Stimulated activated CD4-positive, alpha-beta T cell treated with anti-CD3 and anti-CD28 coated beads, Interleukin-2, amount 100 ng/mL, for 4 hours (primary cell): ENCODE data around the gene CCK.
"Not testable (repeated sequence)": the region's sequence is repeated elsewhere in the genome, so short reads cannot be mapped to it uniquely, and the experiment has no call there.

ENCODE experiments used
- DNase-seq: peaks from one replicate; pipeline ENCODE4 v3.0.0-alpha.2; 2020; ENCODE audit warnings: low read depth

CCK gene, protein sequence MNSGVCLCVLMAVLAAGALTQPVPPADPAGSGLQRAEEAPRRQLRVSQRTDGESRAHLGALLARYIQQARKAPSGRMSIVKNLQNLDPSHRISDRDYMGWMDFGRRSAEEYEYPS

DNA sequence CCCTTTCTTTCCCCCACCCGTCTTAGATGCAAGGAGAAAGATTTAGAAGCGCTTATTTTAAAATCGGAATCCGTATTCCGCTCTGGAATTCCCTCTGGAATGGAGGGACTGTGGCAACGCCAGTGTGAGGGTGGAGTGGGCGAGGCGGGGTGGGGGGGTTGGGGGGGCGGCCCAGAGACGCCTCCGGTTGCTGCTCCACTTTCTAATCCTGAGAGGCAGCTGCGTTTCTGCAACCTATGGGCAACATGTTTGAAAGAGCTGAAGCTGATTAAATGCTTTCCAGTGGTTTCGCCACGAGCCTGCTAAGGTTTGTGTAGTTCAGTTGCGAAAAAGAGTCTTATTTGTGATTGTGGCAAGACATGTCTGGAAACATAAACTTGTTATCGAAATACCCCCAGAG, at the start of gene CCK:
Gene CCK (minus strand): TSS at position 101 of the 400 bp plus-strand sequence. CDS start 2,555 bp downstream, outside the sequence.
- no peak for DNase-seq

DNA sequence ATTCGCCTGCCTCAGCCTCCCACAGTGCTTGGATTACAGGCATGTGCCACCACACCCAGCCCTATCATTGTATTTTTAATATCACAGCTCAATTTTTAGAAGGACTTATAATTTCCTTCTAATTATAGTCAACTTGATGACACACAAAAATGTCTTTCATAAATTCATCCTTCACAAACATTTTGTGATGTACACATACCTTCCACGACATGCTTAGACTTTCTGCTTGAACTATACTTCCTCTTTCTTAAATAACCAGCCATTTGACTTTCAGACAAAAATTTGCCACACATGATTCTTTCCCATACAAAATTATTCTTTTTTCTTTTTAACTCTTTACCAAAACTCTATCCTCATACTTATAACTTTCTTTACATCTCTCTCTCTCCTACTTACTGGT, 48.4 kb upstream of the CCK start:
- DNase-seq: no peak

DNA sequence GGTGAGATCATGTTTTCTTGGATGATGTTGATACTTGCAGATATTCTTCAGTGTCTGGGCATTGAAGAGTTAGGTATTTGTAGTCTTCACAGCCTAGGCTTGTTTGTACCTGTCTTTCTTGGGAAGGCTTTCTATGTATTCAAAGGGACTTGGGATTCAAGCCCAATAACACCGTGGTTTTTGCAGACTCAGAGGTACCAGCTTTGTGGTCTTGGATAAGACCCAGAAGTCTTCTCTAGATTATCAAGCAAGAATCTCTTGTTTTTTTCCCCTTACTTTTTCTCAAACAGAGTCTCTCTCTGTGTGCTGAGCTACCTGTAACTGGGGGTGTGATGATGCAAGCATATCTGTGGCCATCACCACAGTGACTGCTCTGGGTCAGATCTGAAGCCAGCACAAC, 42.7 kb upstream of the CCK start:
- DNase-seq: no peak

DNA sequence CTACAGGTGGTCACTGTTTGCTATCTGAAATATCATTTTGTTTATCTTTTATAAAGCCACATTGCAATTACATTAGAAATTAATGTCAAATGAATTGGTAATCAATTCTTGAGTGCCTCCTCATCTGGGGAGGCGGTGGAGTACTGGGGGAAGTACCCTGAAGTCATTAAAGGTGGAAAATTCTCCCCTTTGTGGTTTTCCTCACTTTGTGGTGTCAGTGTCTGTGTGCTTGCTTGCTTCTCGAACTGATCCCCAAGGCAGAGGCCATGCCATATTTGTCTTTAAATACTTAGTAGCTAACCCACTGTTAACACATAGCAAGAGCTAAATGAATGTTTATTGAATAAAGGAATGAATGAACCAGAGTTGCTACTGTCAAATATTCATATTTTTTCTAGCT, 40.5 kb upstream of the CCK start:
- no peak for DNase-seq

DNA sequence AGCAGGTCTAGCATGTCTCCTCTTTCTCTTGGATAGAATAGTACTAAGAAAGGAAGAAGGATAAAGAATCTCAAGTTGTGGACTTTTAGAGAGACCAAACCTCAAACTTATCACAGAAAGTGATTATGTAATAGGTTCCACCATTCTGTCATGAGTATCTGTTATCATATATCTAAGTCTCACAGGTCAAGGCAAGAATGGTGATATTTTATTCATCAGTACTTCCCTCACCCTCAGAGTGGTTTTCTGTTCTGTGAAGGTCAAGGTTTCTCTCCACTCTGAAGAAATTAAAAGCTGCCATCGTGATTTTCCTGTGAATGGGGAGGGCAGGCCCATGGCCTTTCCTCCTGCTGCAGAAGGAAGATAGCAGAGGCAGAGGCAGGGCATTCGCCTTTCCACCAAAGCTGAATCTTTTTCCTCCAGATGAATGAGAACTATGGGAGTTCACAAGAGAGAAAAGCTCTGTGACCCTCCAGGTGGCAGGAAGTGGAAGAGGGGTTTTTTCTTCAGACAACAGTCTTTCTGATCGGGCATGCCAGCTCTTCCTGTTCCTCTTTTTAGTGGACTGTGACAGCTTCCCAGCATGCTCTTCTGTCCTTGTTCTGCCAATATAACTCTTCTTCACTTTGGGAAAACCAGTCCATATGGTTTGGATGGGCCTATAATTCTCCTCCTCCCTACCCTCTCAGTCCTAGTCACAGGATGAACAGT, 37.1 kb upstream of the CCK start:
- DNase-seq: no peak

DNA sequence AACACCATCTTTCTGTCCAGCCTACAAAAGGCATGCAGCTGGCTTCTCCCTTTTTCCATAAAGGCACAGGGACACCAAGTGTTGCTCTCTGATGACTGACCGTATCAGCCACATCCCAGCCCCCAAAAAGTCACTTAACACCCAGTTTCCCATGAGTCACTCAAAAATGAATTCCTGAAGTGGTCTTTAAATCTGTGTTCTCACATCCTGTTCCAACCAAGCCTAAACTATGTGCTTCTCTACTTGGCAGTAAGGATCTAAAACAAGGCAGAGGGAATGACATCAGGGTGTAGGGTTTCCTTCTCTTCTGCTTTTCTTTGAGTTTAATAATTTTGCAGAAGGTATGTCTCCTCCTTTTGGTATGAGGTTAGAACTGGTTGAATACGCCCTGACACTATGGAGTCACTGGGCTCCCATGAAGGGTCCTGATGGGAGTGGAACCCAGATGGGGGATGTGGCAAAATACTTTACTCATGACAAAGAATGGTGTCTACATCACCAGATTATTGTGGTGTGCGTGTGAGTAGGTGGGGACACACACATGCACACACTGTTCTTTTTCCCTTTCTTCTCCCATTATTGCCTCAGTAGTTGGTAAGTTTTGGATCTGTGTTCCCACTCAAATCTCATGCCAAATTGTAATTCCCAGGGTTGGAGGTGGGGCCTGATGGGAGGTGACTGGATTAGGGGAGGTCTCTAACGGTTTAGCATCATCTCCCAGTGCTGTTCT, 35.6 kb upstream of the CCK start:
- DNase-seq: no peak

DNA sequence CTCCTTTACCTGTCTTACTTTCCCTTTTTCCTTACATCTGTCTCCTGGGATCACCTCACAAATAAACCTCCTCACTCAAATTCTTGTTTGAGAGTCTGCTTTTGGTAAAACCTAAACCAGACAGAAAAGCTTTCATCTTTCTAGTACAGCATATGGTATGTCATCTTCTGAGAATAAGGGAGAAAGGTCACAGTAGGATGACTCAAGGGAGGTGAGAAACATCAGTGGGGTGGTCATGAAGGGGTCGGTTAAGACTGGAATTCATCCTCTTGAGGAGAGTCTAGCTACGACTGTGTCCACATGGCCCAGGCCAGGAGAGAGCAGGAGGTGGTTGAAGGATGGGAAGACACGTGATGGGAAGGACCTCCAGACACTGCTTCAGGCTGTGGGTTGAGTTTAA, 34.8 kb upstream of the CCK start:
- no peak for DNase-seq

DNA sequence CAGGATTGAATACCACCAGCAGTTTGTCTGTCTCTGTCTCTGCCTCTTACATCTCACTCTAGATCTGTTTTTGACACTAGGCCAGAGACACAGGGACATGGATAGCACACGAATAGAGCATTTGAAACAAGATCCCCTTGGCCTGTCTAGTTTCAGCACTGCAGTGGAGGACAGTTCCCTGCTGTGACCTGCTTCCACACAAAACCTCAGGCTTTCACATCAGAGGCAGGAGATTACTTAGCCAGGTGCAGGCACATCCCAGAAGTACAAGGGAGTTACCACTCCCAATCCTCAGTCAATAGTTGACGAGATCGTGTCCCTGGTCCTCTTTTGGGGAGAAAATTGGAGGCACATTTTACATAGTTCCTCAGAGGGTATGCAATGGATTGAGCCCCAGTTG, 34.0 kb upstream of the CCK start:
- no peak for DNase-seq

DNA sequence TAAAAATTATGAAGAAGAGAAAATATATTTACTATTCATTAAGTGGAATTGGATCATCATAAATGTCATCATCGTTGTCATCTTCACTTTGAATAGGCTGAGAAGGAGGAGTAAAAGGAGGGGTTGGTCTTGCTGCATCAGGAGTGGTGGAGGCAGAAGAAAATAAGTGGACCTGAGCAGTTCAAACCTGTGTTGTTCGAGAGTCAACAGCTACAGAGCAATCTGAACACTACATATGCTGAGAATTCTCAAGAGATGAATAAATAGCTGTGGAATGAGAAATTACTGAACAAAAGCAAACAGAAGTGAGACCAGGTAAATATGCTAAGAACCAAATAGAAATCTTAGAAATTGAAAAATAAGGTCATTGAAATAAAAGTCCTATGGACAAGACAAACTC, 32.3 kb upstream of the CCK start:
- DNase-seq: no peak

DNA sequence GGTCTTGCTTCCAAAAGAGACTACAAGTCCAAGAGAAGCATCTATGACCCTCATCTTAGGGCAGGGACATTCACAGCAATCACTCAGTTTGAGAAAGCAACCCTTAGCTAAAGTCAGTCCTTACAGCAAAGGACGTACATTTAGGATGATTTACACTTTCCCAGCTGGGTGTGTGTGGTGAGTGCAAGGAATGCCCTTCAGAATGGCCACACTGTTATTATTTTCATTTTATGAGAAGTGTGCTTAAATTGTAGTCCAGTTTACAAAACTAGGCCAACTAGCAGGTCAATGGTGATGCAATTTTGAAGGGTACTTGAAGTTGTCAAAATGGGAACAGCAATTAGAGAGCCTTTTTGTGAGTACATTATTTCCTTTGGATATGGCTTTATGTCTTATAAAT, 26.0 kb upstream of the CCK start:
- no peak for DNase-seq

DNA sequence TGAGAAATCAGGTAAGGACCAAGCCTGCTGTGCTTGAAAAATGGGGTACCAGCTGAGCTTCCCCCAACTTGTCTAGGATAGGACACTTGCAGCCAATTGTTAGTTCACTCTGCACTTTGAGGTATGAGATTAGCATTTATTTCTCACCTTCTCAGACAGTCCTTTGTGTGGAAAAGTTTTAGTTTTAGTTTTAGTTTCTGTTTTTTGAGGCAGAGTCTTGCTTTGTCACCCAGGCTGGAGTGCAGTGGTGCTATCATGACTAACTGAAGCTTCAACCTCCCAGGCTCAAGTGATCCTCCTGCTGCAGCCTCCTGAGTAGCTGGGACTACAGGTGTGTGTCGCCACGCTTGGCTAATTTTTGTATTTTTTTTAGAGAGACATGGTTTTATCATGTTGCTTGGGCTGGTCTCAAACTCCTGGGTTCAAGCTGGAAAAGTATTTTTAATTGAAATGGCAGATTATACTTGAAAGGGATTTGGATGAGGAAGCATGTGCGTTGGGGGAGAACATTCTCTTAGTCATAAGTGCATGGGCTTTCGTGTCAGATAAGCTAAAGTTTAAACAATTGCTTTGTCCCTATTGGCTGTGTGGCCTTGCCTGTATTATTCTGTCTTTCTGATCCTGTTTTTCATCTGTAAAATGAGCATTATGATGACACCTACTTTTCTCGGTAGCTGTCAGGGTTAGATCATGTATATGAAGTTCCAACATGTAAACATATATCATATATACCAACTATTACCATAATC, 25.2 kb upstream of the CCK start:
- DNase-seq: no peak

DNA sequence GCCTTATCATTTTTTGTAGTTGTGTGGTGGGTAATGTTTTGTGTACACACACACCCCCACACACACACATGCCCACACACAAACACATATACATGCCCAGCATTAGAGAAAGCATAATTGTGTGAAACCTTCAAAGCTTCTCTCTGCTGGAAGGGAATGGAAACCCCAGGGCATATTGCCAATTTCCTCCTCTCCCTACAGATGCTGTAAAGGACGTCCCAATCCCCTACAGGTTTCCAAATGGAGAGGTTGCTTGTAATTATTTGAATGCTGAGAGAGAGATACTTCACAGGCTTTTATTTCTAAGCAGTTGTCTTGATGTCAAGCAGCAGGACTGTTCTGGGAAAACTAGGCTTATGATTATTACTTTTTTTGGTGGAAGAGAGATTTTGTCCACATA, 23.0 kb upstream of the CCK start:
- DNase-seq: no peak

DNA sequence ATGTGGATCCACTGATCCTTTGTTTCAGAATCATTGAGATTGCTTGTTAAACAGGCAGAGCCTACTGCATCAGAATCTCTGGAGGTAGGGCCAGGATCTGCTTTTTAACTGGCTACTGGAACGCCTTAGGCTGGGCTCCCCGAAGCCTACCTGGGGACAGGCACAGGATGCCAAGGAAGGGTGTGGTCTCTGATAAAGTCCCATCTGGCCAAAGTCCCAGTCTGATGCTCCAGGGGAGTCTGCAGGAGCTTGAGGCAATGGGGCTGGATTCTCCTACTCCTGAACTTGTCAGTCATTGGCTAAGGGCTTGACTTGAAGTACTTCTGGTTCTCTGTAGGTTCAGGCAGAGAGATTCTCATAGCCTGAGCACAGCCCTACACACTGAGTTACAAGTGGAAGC, 22.4 kb upstream of the CCK start:
- no peak for DNase-seq

DNA sequence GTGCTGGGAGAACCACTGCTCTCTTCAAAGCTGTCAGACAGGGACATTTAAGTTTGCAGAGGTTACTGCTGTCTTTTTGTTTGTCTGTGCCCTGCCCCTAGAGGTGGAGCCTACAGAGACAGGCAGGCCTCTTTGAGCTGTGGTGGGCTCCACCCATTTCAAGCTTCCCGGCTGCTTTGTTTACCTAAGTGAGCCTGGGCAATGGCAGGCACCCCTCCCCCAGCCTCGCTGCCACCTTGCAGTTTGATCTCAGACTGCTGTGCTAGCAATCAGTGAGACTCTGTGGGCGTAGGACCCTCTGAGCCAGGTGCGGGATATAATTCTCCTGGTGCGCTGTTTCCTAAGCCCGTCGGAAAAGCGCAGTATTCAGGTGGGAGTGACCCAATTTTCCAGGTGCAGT, 21.4 kb upstream of the CCK start:
- DNase-seq: not testable (repeated sequence)

DNA sequence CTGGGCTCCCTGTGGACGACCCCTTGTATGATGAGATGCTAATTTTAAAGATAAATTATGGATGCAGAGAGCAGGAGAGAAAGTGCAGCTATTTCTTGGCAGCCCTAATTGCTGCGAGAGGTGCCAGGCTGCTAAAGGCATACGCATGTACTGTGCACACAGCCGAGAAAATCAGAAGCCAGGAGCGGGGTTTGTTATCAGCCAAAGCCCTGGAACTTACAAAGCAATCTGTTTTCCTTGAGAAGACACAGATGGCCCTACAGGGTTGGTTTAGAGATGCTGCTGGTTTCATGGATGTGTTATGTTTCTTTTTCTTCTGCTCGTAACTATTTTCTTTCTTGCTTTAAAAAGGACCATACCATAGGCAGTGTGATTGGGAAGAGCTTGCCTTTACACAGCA, 11.7 kb upstream of the CCK start:
- DNase-seq: no peak

DNA sequence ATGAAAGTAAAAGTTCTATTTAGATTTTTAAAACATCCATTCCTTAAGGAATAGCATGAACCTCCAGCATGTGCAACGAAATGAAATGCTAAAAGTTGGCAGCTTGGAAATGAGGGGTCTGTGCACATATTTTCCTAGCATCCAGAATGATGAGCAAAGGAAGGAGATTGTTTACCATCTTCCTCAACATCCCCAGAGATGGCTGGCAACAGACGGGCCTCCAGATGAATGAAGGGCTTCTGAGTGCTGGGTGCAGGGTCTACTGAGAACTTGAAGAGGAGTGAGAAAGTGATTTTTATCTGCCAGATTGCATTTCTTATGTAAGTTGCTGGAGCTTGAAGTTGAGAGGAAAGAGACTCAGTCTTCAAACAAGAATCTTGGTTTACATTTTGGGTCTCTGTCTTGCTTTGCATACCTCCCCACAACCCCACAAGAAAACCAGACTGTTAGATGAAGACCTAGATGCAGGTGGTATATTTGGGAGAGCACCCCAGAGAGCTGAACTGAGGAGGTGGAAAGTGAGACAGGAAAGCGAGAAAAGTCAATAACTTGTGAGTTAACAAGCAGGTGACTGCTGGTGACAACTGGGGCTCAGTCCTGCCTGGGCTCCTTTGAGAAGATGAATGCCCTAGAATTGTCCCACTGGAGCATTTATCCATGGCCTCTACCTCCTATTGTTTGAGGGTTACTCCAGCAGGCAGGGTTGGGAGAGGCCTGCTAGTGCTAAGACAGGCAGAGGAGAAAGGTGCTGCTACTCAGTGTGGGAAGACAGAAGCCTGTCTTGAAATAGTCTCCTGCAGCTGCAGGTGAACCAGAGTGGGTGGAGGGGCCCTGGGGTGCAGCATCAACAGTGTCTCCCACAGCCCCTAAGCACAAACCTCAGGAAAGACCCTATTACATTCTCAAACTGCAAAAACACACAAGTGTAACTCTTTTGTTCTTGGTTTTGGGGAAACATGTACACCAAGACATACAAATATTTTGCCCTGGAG, 10.5 kb upstream of the CCK start:
- no peak for DNase-seq

DNA sequence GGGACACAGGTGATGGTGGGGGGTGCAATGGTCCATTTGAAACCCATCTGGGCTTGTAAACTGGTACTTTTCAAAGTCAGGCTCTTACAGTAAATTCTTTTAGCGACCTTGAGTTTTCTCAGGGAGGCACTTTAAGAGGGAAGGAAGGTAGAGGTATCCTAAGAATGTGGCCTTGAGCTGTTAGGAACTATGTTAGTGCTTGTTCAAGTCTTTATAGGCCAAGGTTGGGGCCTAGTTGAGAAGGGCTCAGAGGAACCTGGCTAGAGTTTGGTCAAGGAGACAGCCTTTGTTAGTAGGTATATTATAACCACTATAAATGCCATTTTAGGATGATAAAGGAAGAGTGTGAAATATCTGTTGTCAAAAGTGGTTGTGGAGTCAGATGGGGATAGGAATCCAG, 9.2 kb upstream of the CCK start:
- no peak for DNase-seq

DNA sequence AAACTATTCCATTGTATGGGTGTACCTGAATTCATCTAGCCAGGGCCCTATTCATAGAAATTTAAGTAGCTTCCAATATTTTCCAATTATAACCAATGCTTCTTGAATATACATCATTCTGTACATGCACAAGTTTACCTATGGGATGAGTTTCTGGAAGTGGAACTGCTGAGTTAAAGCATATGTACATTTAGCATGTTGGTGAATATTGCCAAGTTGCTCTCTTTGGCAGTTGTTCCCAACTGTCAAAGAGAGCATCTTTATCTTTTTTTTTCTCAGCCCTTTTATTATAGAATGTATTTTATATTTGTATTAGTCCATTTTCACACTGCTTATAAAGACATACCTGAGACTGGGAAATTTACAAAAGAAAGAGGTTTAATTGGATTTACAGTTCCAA, 8.3 kb upstream of the CCK start:
- DNase-seq: no peak

DNA sequence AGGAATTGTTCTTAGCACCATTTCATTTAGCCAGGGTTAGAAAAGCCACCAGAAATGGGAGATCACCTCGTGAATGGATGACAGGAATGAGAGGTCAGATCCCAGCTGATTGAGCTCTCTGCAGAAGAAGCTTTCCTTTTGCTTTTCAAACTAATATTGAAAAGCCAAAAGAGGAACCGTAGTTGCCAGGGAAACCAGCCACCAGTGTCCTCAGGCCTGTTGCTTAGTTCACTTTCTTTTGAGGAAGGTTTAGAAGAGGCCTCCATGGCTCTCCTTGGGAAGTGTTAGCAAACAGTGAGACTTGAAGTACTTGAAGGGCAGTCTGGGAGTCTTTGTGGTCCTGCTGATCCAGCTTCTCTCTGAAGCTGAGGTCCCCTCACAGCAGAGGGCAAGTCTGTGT, 7.4 kb upstream of the CCK start:
- DNase-seq: no peak

DNA sequence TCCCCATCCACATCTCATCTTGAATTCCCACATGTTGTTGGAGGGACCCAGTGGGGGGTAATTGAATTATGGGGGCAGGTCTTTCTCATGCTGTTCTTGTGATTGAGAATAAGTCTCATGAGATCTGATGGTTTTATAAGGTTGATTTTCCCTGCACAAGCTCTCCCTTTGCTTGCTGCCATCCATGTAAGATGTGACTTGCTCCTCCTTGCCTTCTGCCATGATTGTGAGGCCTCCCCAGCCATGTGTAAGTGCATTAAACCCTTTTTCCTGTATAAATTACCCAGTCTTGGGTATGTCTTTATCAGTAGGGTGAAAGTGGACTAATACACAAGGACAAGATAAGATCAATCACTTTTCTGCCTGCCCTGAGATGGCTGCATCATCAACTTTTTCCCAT, 5.8 kb upstream of the CCK start:
- no peak for DNase-seq

DNA sequence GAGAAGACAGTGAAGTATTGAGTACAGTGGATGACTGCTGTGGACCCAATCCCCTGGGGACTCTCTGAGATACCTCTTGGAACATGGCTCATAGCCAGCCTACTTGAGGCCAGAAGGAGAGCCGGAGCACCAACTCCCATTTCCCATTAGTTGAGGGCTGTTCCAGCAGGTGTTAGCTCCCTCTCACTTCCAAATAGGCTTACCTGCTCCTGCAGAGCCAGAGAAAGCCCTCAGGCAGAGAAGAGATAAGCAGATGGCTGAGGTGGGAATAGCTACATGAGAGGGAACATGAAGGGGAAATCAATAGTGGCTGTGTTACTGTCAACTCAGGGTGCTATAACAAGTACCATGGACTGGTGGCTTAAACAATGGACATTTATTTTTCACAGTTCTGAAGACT, 4.6 kb upstream of the CCK start:
- DNase-seq: no peak

DNA sequence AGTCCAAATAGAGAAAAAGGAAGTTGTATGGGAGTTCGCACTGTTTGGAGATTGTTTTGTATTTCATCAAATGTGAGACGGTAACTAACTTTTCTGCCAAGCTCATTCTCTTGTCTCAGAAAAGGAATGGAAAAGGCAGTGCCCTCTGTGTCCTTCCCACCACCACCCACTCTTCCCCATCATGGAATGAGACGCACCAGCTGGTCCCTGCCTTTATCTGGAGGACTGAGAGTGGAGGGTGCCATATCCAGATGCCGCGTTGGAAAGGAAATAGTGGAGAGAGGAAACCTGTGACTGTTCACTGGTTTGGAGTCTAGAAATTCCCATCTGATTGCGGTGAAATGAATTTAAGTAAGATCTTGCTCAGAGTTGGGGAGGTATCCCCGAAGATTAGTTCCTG, 3.7 kb upstream of the CCK start:
- no peak for DNase-seq
